ENCODE results near the gene HMGN3.

The HMGN3 gene

DNA sequence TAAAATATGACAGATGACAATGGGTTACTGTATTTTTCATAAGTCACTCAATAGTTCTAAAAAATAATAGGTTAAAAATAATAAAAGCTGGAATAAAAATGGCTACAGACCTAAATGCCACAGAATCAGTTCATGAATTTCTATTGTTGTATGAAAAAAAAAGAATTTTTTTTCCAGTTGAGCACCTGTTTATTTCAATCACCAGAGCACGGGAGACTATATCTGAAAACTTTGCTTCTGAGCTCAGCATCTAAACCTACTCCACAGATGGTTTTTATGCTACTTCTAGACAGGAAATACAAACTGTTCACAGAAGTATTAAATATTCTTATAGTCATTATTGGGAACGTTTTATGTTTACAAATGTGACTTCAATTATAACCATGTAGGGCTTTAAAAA is 50.4 kb downstream of the HMGN3 start:
- FAIRE-seq = no peak

DNA sequence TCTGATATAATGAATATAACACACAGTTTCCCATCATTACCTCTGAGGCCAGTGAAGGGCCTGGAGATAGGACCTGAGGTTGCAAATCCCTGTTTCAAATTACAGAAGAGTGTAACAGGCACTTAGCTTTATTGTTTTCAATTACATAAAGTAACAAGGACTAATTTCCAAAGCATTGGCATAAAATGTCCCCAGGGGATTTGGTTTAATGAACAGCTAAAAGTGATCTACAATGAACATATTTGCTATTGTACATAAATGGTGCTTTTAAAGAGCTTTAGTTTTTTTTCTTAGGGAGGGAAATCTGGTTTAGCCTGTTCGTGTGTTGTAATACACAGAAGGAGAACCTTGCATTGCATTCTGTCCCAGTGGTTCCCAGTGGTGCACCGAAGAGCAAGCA is 54.4 kb downstream of the HMGN3 start:
- no peak for FAIRE-seq

DNA sequence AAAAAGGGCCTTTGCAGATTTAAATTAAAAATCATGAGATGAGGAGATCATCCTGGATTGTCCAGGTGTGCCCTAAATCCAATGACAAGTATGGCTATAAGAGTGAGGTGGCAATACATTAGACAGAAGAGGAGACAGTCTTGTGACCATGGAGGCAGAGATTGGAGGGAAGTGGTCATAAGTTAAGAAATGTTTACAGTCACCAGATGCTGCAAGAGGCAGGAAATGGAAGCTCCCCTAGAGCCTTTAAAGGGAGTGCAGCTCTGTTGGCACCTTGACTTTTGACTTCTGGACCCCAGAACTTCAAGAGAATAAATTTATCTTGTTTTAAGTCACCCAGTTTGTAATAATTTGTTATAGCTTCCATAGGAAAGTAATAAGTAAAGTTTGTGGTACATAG is 61.1 kb downstream of the HMGN3 start:
- FAIRE-seq = no peak

DNA sequence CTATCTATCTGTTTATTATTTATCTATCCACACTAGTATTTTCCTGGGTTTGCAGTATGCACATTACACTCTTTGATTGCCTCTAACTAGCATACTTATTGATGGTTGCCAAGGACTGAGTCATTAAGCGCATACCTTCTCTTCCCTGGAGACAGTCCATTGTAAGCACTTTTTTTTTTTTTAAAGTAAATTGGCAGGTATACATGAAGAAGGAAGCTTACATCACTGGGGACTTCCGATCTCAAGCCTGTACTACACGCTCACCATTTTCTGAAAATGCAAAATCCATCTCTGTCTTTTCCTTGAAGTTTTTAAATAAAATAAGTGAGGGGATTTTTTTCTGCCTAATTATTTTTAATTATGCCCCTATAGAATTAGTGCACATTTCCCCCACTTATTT is 63.5 kb downstream of the HMGN3 start:
- no peak for FAIRE-seq

DNA sequence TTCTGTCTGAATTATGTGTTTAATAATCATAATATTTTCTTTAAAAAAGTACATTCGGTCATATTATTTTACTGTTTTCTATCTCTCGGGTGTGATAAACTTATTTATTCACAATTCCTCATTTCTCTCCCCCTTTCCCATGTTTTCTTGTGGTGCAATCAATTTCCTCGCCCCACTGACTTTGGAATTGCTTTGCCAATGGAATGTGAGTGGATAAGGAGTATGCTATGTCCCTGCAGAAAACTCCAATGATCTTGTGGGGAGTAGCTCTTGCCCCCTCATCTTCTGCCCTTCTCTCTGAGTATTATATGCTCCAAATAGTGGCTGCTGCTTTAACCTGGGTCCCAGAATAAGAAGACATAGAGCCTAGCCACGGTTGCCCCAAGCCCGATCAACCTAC is 64.1 kb downstream of the HMGN3 start:
- FAIRE-seq = no peak

DNA sequence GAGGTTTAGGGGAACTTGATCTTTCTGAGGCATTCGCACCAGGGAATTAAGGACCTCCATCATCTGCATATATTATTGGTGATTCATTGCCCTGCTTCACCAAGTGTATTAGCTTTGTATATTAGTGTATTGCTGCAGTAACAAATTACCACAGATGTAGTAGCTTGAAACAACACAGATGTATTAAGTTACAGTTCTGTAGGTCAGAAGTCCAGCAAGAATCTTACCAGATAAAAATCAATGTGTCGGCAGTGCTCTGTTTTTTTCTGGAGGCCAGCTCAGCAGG is 65.8 kb downstream of the HMGN3 start:
- FAIRE-seq = no peak

DNA sequence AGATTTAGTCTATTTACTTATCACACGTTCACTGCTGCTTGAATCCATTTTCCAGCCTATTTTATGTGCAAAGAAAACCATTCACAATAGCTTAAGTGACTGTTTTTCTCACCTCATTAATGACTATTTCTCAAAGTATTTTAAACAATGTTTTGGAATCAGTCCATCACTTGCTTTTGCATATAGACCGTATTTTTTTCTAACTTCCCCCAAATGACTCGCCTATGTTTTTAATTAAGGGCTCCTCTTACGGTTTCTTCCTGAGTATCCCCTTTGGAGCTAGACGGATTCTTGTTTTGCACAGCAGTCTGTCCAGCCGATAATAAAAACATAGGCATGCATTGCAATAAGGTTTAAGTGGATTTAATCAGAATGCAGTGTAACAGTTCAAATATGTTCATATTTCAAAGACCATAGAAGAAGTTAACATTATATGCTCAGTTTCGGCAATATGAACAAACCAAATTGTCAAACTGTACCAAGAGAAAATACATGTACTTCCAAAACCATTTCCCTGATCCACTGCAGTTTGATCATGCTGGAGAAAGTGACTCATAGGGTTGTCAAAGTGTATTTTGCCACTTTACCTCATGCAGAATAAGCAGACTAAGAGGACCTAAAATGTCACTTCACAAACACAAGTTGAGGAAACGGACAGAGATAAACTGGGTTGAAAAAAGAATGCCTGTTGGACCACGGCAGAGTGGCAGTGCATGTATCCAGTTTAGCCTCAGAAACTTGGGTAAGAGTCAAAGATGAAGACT is 66.4 kb downstream of the HMGN3 start:
- FAIRE-seq = no peak

DNA sequence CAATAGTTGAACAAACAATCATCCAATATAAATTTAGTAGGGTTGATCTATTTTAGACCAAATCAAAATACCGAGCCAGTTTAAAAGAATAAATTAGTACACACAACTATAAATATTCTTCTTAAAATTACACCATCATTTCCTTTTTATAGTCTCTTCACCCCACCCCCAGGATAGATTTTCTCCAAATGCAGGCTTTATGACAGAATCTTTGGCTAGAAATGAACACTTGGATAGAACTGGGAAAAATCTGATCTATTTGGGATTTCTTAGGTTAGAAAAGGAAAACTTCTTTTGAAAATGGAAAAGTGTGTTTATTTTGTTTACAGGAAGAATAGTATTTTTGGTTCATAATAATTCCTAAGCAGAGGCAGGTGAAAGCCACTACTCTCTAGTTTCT is 74.6 kb downstream of the HMGN3 start:
- no peak for FAIRE-seq

DNA sequence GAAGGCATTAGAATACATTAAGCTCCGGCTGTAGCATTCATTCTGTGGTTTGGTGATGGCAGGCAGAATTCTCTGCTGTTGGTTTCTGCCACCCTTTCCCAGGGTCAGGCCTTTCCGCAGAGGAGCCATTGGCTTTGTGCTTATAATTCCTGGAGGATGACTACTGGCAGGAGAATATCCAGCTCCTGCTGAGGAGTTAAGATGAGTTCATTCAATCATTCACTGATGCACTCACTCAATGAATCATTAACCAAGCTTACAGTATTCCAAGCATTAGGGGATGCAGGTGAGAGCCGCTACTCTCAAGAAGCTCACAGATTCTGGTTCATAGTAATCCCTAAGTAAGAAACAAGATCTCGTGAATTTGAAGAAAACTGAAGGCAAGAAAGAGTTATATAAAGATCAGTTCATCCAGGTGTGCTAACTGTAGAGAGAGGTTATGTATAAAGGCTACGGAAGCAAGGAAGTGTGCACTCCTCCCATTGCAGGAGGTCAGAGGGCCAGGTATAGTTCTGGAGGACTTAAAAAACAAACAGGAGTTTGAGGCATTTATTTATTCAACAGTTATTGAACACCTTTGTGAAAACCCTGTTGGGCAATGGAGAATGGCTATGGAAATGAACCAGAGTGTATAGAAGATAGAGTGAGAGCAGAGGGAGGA is 75.5 kb downstream of the HMGN3 start:
- no peak for FAIRE-seq

DNA sequence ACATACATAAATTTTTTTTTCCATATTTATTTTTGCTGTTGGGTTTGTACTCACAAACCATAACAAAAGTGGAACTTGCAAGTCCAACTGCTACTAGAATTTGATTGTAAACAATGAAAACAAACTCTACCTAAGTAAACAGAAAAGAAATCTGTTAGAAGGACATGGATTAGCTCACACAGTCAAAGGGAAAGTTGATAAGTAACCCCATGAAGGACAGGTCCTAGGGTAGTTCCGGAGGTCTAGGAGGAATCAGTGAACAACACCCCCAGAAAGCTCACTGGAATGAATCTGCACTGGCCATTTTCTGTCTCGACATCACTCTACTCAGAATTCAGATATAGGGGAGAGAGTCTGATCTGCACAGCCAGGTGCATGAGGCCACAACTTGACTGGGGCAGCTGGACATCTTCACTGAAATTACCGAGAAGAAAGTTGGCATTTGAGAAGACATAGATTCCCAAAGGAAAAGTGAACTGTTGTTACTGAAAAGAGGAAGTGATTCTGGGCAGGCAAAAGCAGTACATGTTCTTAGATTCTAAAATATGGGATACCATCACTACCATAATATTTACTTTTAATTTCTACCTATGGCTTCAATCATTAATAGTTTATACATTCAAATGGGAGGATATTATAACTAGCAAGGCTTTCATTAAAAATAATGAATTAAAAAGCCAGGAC is 76.4 kb downstream of the HMGN3 start:
- FAIRE-seq = no peak

DNA sequence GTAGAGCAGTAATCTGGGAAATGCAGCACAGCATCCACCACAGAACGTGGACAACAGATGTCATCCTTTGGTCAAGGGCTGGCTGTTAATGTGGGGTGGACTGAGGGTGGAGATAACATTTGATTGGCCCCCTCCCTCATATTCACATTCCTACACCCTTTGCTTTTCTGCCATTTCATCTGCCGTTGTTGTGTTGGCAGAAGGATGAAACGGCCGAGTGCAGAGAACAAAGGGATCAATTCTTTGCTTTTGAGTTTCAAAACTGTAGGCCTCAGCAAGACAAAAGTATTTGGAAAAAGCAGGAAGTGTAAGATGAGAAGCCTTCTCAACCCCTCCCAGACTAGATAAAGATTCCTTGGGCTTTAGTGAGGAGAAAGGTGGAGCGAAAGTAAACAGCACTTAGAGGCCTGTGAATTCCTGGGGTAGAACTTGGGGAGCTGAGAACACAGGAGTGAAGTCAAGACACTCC is 82.2 kb downstream of the HMGN3 start:
- FAIRE-seq = no peak

Data from TTC549 (cell line).